GM06990 (cell line): ENCODE results near the gene SLC1A4.
A peak's percentile ranks its signal among the peaks of the same experiment; 100 is the strongest.

Experiments
- DNase-seq: peaks from one replicate; pipeline ENCODE4 v3.0.0-alpha.2; 2011; ENCODE audit not compliant: insufficient read length; ENCODE audit errors: extremely low read depth
- H3K27me3 ChIP-seq: replicated peaks from 2 replicates; pipeline ENCODE4 v1.6.0; 2011; ENCODE audit warnings: low read length; ENCODE audit not compliant: control insufficient read depth, insufficient read depth
- H3K36me3 ChIP-seq: 2 replicates; pipeline ENCODE4 v1.5.1; 2011; ENCODE audit warnings: low read length; ENCODE audit not compliant: control insufficient read depth, insufficient read depth
- H3K4me3 ChIP-seq: replicated peaks from 2 replicates; pipeline ENCODE4 v1.5.1; 2011; ENCODE audit warnings: low read depth, mild to moderate bottlenecking, control low read depth, low read length
- CTCF ChIP-seq: IDR thresholded peaks from 2 replicates; pipeline ENCODE4 v1.5.1; 2011; ENCODE audit warnings: low read length, control low read depth, mild to moderate bottlenecking, inconsistent platforms; ENCODE audit not compliant: insufficient read depth, poor library complexity, severe bottlenecking

The SLC1A4 gene

GRCh38 chr2:65025453-65026123, 36.4 kb downstream of the SLC1A4 start:
- peaks cover 15% of the 10 kb centered on the region for H3K36me3 ChIP-seq
- no peak for DNase-seq
- no peak for TF ChIP-seq CTCF
- no peaks in the 10 kb centered on the region for H3K27me3 ChIP-seq
- H3K4me3 ChIP-seq: no peak overlapping the region

- no peak for DNase-seq
- no peak for TF ChIP-seq CTCF
- H3K27me3 ChIP-seq: no peaks in the 10 kb centered on the region
- peaks cover 9% of the 10 kb centered on the region for H3K36me3 ChIP-seq
- no peak overlapping the region for H3K4me3 ChIP-seq
Measured at GRCh38 chr2:65026154-65026553, 37.0 kb downstream of the SLC1A4 start.

GRCh38 chr2:65026704-65027464, 37.7 kb downstream of the SLC1A4 start:
- DNase-seq: peak; percentile 52

GRCh38 chr2:65027616-65028244, 38.5 kb downstream of the SLC1A4 start:
- Histone ChIP-seq H3K4me3 (no peak overlapping the region), H3K36me3 (peaks cover 5% of the 10 kb centered on the region), H3K27me3 (no peaks in the 10 kb centered on the region)
- no peak for DNase-seq
- no peak for TF ChIP-seq CTCF

More at GRCh38 chr2:65026704-65027464, 37.7 kb downstream of the SLC1A4 start:
- Histone ChIP-seq H3K27me3 (no peaks in the 10 kb centered on the region), H3K4me3 (no peak overlapping the region), H3K36me3 (peaks cover 5% of the 10 kb centered on the region)
- no peak for TF ChIP-seq CTCF

GRCh38 chr2:65030476-65031332, 41.5 kb downstream of the SLC1A4 start:
- no peaks in the 10 kb centered on the region for H3K27me3 ChIP-seq
- no peak for TF ChIP-seq CTCF

More at GRCh38 chr2:65030476-65031332, 41.5 kb downstream of the SLC1A4 start:
- Histone ChIP-seq H3K36me3 (no peaks in the 10 kb centered on the region), H3K4me3 (peak overlapping the region; percentile 28)
- DNase-seq: peak; percentile 45
